GM18868 (cell line): ENCODE measurements around the gene AP1G2.
"Not testable (repeated sequence)": the region's sequence is repeated elsewhere in the genome, so short reads cannot be mapped to it uniquely, and the experiment has no call there.

Experiments
- ATAC-seq: cut with Tn5 transposase; IDR thresholded peaks from one replicate; pipeline ENCODE4 v1.9.1; 2021; ENCODE audit warnings: mild to moderate bottlenecking, moderate library complexity; ENCODE audit not compliant: unreplicated experiment

The AP1G2 gene

GRCh38 chr14:23542261-23542660, 25.3 kb downstream of the AP1G2 start:
- no peak for ATAC-seq

GRCh38 chr14:23540141-23540469, 27.5 kb downstream of the AP1G2 start:
- ATAC-seq: no peak

- ATAC-seq: no peak
Observed at GRCh38 chr14:23539248-23540140, 28.1 kb downstream of the AP1G2 start.

- no peak for ATAC-seq
Observed at GRCh38 chr14:23538785-23539184, 28.8 kb downstream of the AP1G2 start.

GRCh38 chr14:23538050-23538718, 29.4 kb downstream of the AP1G2 start:
- no peak for ATAC-seq

GRCh38 chr14:23537351-23538049, 30.1 kb downstream of the AP1G2 start:
- ATAC-seq: no peak

- ATAC-seq: not testable (repeated sequence)
Observed at GRCh38 chr14:23536906-23537305, 30.7 kb downstream of the AP1G2 start.

- ATAC-seq: no peak
Observed at GRCh38 chr14:23536494-23536893, 31.1 kb downstream of the AP1G2 start.

GRCh38 chr14:23535943-23536342, 31.6 kb downstream of the AP1G2 start:
- no peak for ATAC-seq

- no peak for ATAC-seq
Observed at GRCh38 chr14:23533652-23534435, 33.7 kb downstream of the AP1G2 start.

GRCh38 chr14:23532658-23533057, 34.9 kb downstream of the AP1G2 start:
- no peak for ATAC-seq

GRCh38 chr14:23531391-23531790, 36.2 kb downstream of the AP1G2 start:
- ATAC-seq: no peak

GRCh38 chr14:23530375-23531055, 37.1 kb downstream of the AP1G2 start:
- ATAC-seq: no peak

GRCh38 chr14:23529016-23529415, 38.6 kb downstream of the AP1G2 start:
- ATAC-seq: no peak

- ATAC-seq: no peak
Observed at GRCh38 chr14:23528555-23528954, 39.0 kb downstream of the AP1G2 start.

- ATAC-seq: no peak
Observed at GRCh38 chr14:23525611-23526010, 42.0 kb downstream of the AP1G2 start.

GRCh38 chr14:23524954-23525353, 42.6 kb downstream of the AP1G2 start:
- ATAC-seq: no peak

- ATAC-seq: no peak
Observed at GRCh38 chr14:23523229-23524016, 44.2 kb downstream of the AP1G2 start.

GRCh38 chr14:23522643-23523198, 44.9 kb downstream of the AP1G2 start:
- ATAC-seq: no peak
